HCT116 (cell line): ENCODE measurements around the gene SLC12A5. TPM values are rescaled to one million over a fixed set of nuclear protein-coding genes. Genes with fewer than 3 reads are reported as not detected.

Source experiments
- ATAC-seq: fragments of 200-7000 bp; cut with Tn5 transposase; 2 replicates; pipeline ENCODE4 v1.9.1; 2020; ENCODE audit warnings: mild to moderate bottlenecking, moderate library complexity
- BruUV-seq: library from RNA; stranded (reverse); fragments of 400-500 nt; replicated peaks from 2 replicates; lab custom pipeline; 2021; lab: Mats Ljungman, UMichigan
- CTCF ChIA-PET: fragments of 300-600 bp; sonication (Branson Sonifier 250); formaldehyde crosslinking; loops from one replicate; lab custom pipeline; 2021; ENCODE audit warnings: antibody characterized with exemption; lab: Charles Lee
- POLR2A ChIA-PET: fragments of 300-600, 350-600 bp; sonication (Branson Sonifier 250); formaldehyde crosslinking; loops from one replicate; lab custom pipeline; 2021; ENCODE audit warnings: antibody characterized with exemption; lab: Charles Lee
- RAD21 ChIA-PET, 2 experiments: fragments of 300-600 bp; sonication (Branson Sonifier 250); formaldehyde crosslinking; loops; one replicate each; lab custom pipeline; 2023; ENCODE audit warnings: low total read pairs in 2 of 2; ENCODE audit not compliant: uncharacterized antibody in 2 of 2, unreplicated experiment in 2 of 2, low non-redundant PET in 1 of 2; lab: Charles Lee
- DNase-seq: peaks from one replicate; pipeline ENCODE4 v3.0.0-alpha.2; 2010; ENCODE audit warnings: low read depth, low spot score
- H2AFZ ChIP-seq: fragments of 200-600 bp; shearing (Covaris generic), sonication (generic); 2 replicates; pipeline ENCODE4 v1.6.1; 2017; ENCODE audit warnings: low read depth, mixed run types, mixed read lengths, antibody characterized with exemption, low read length; ENCODE audit not compliant: poor library complexity, severe bottlenecking
- H3K27ac ChIP-seq: 2 replicates; pipeline ENCODE4 v1.5.1; 2012; ENCODE audit warnings: low read depth, low read length
- H3K27me3 ChIP-seq: fragments of 200-600 bp; sonication (generic); 2 replicates; pipeline ENCODE4 v1.6.1; 2016; ENCODE audit warnings: mixed run types, low read length, mixed read lengths; ENCODE audit not compliant: insufficient read depth
- H3K36me3 ChIP-seq, 2 experiments: fragments of 200-500 bp in 1 of 2; fragments of 200-600 bp in 1 of 2; sonication (Bioruptor generic) in 1 of 2; sonication (generic) in 1 of 2; 2 replicates each; pipeline versions ENCODE4 v1.5.1 to v1.6.1; 2014 to 2016; ENCODE audit warnings: low read length in 2 of 2, inconsistent platforms in 1 of 2, mixed read lengths in 1 of 2, mixed run types in 1 of 2; ENCODE audit not compliant: insufficient read depth in 2 of 2, control insufficient read depth in 1 of 2
- H3K4me1 ChIP-seq, 2 experiments: fragments of 200-600 bp in 1 of 2; sonication (generic) in 1 of 2; 2 replicates each; pipeline versions ENCODE4 v1.5.1 to v1.6.1; 2012 to 2017; ENCODE audit warnings: low read length in 2 of 2, inconsistent platforms in 1 of 2, mild to moderate bottlenecking in 1 of 2, mixed read lengths in 1 of 2, mixed run types in 1 of 2, moderate library complexity in 1 of 2; ENCODE audit not compliant: insufficient read depth in 2 of 2, control insufficient read depth in 1 of 2
- H3K4me2 ChIP-seq: fragments of 200-600 bp; sonication (generic); 2 replicates; pipeline ENCODE4 v1.6.1; 2017; ENCODE audit warnings: mixed run types, low read length, mixed read lengths
- H3K4me3 ChIP-seq, 2 experiments: fragments of 200-600 bp in 1 of 2; sonication (generic) in 1 of 2; replicated peaks in 1 of 2; 2 replicates each; pipeline ENCODE4 v1.5.1; 2011 to 2016; ENCODE audit warnings: low read length in 2 of 2, control low read depth in 1 of 2, low read depth in 1 of 2, mild to moderate bottlenecking in 1 of 2, mixed read lengths in 1 of 2, mixed run types in 1 of 2
- H3K79me2 ChIP-seq: fragments of 200-600 bp; sonication (generic); 2 replicates; pipeline ENCODE4 v1.6.1; 2017; ENCODE audit warnings: mild to moderate bottlenecking, mixed run types, low read length, moderate library complexity, mixed read lengths; ENCODE audit not compliant: insufficient read depth
- H3K9ac ChIP-seq: fragments of 200-600 bp; sonication (generic); 2 replicates; pipeline ENCODE4 v1.6.1; 2016; ENCODE audit warnings: low read length, mixed read lengths
- H3K9me2 ChIP-seq: fragments of 200-600 bp; sonication (generic), shearing (Covaris generic); 2 replicates; pipeline ENCODE4 v1.6.1; 2017; ENCODE audit warnings: mixed run types, mild to moderate bottlenecking, moderate library complexity; ENCODE audit not compliant: insufficient read depth
- H3K9me3 ChIP-seq, 2 experiments: fragments of 200-500 bp in 1 of 2; fragments of 200-600 bp in 1 of 2; sonication (Bioruptor generic) in 1 of 2; sonication (generic) in 1 of 2; 2 replicates each; pipeline ENCODE4 v1.6.1; 2014 to 2017; ENCODE audit warnings: low read length in 2 of 2, mixed read lengths in 2 of 2, inconsistent platforms in 1 of 2, low read depth in 1 of 2, mild to moderate bottlenecking in 1 of 2, mixed run types in 1 of 2, moderate library complexity in 1 of 2; ENCODE audit not compliant: control insufficient read depth in 1 of 2, insufficient read depth in 1 of 2
- H4K20me1 ChIP-seq: fragments of 200-600 bp; sonication (generic), shearing (Covaris generic); 2 replicates; pipeline ENCODE4 v1.6.1; 2017; ENCODE audit warnings: mixed run types, mild to moderate bottlenecking, moderate library complexity; ENCODE audit not compliant: insufficient read depth
- CBX3 ChIP-seq: IDR thresholded peaks from 2 replicates; pipeline ENCODE4 v1.6.1; 2012; ENCODE audit warnings: low read depth
- CEBPB ChIP-seq: IDR thresholded peaks from 2 replicates; pipeline ENCODE4 v1.6.1; 2012; ENCODE audit warnings: low read depth
- CTCF ChIP-seq, 3 experiments: fragments of 200-600 bp in 1 of 3; sonication (generic) in 1 of 3; IDR thresholded peaks in 2 of 3; conservative IDR thresholded peaks in 1 of 3; 2 replicates each; pipeline ENCODE4 v1.5.1; 2012 to 2017; ENCODE audit warnings: low read depth in 2 of 3, low read length in 2 of 3, antibody characterized with exemption in 1 of 3, borderline replicate concordance in 1 of 3, control low read depth in 1 of 3, mild to moderate bottlenecking in 1 of 3, mixed read lengths in 1 of 3, mixed run types in 1 of 3, moderate library complexity in 1 of 3; ENCODE audit not compliant: insufficient read depth in 1 of 3
- EGR1 ChIP-seq: IDR thresholded peaks from 2 replicates; pipeline ENCODE4 v1.6.1; 2012; ENCODE audit warnings: low read depth
- ELF1 ChIP-seq: IDR thresholded peaks from 2 replicates; pipeline ENCODE4 v1.6.1; 2012; ENCODE audit warnings: low read depth, borderline replicate concordance
- EZH2 ChIP-seq: fragments of 200-600 bp; sonication (generic); IDR thresholded peaks from 2 replicates; pipeline ENCODE4 v1.6.1; 2017; ENCODE audit warnings: antibody characterized with exemption, mixed run types
- EZH2phosphoT487 ChIP-seq: fragments of 200-600 bp; IDR thresholded peaks from 2 replicates; pipeline ENCODE4 v1.6.1; 2018; ENCODE audit warnings: antibody characterized with exemption, borderline replicate concordance
- JUND ChIP-seq: IDR thresholded peaks from 2 replicates; pipeline ENCODE4 v1.6.1; 2012
- MAX ChIP-seq: IDR thresholded peaks from 2 replicates; pipeline ENCODE4 v1.6.1; 2012
- RAD21 ChIP-seq: IDR thresholded peaks from 2 replicates; pipeline ENCODE4 v1.6.1; 2012; ENCODE audit warnings: low read depth, mild to moderate bottlenecking
- REST ChIP-seq: IDR thresholded peaks from 2 replicates; pipeline ENCODE4 v1.6.1; 2012; ENCODE audit warnings: low read depth
- SP1 ChIP-seq: IDR thresholded peaks from 2 replicates; pipeline ENCODE4 v1.6.1; 2012; ENCODE audit warnings: low read depth
- YY1 ChIP-seq: IDR thresholded peaks from 2 replicates; pipeline ENCODE4 v1.6.1; 2011; ENCODE audit warnings: low read length, low read depth, moderate library complexity, mild to moderate bottlenecking; ENCODE audit not compliant: insufficient replicate concordance; ENCODE audit errors: extremely low read depth
- ZFX ChIP-seq: fragments of 450-650 bp; IDR thresholded peaks from 2 replicates; pipeline ENCODE4 v1.6.1; 2017
- ZNF274 ChIP-seq: fragments of 200-500 bp; sonication (Bioruptor generic); IDR thresholded peaks from 2 replicates; pipeline ENCODE4 v1.6.1; 2014; ENCODE audit warnings: mild to moderate bottlenecking, low read depth, low read length, inconsistent platforms
- intact Hi-C: fragments of 100-400 bp; cut with micrococcal nuclease; formaldehyde crosslinking; loops from 2 replicates; pipeline ENCODE4 v1.10.0; 2022
- total RNA-seq: library from RNA; stranded (reverse); gene quantifications from one replicate; pipeline ENCODE4 v1.2.1, GENCODE V29; 2021; ENCODE audit not compliant: unreplicated experiment

Gene SLC12A5
- total RNA-seq, 1 experiment from 2014 or later, result 1.9 TPM

DNA sequence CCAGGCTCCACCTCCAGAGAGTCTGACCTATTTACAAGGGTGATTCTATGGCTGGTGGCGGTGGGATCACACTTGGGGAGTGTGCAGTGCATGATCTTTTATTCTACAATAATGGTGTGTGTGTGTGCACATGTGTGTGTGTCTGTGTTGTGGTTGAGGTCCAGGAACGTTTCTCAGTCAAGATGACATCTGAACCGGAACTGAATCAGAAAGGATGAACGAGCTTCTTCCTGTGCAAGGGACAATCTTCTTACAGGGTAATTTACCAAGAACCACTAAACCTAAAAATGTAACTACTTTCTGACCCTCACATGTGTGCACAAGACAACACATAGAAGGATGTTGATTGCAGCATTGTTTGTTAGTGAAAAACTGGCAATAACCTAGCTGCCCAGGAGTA is 11.7 kb upstream of the SLC12A5 start:
- H3K27me3 ChIP-seq, result no peaks in the 10 kb centered on the region
- DNase-seq, result no peak
- CTCF ChIA-PET, result no interaction called here
- BruUV-seq, result no TSS peak
- TF ChIP-seq EGR1 (no peak), MAX (no peak), REST (no peak), ELF1 (no peak), EZH2 (no peak)
- TF ChIP-seq, all 23 proteins: peak for 0
- Histone ChIP-seq H4K20me1 (no peaks in the 10 kb centered on the region), H3K79me2 (no peaks in the 10 kb centered on the region), H3K27ac (no peak overlapping the region), H3K9me2 (no peaks in the 10 kb centered on the region), H3K9ac (no peak overlapping the region), H2AFZ (no peak overlapping the region), H3K36me3 (no peaks in the 10 kb centered on the region), H3K4me1 (peaks cover 6 to 27% of the 10 kb centered on the region in 2 experiments; a peak in 3 of 4 replicates), H3K4me3 (no peak overlapping the region), H3K9me3 (no peaks in the 10 kb centered on the region), H3K4me2 (no peak overlapping the region)
- ATAC-seq, result no peak
- intact Hi-C loops, result no loop called here
- POLR2A ChIA-PET, result no interaction called here
- RAD21 ChIA-PET, result no interaction called here

DNA sequence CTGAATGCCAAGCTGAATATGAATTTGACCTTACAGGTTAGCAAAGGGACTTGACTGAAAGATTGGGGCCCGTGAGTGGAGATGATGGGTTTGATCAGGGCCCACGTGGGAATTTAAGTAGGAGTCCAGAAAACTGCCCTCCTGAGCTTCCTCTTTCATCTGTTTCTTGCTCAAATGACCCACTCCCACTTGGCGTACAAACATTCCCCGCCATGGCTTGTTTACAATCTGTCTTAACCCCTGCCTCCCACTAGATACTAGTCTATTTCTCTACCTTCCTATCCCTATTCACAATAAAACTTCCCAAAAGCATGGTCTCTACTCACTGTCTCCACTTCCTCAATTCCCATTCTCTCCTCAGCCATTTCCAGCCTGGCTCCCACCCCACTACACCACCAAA is 10.9 kb upstream of the SLC12A5 start:
- peaks cover 6 to 32% of the 10 kb centered on the region in 2 experiments; a peak in 3 of 4 replicates for H3K4me1 ChIP-seq
- POLR2A ChIA-PET, result no interaction called here
- no peaks in the 10 kb centered on the region for H3K79me2 ChIP-seq
- H2AFZ ChIP-seq, result no peak overlapping the region
- no peaks in the 10 kb centered on the region for H3K9me2 ChIP-seq
- no peak overlapping the region for H3K9ac ChIP-seq
- no peak overlapping the region for H3K27ac ChIP-seq
- RAD21 ChIA-PET, result no interaction called here
- H3K4me3 ChIP-seq, result no peak overlapping the region
- H3K27me3 ChIP-seq, result peaks cover 2% of the 10 kb centered on the region; the same call in 1 of the 2 replicates
- no peaks in the 10 kb centered on the region for H3K36me3 ChIP-seq
- no peak overlapping the region for H3K4me2 ChIP-seq
- H3K9me3 ChIP-seq, result no peaks in the 10 kb centered on the region
- CTCF ChIA-PET, result interaction anchor here (0.9 kb wide), 1 partner anchor 48 kb away, joined by 3 read pairs; no protein-coding TSS in a partner anchor
- H4K20me1 ChIP-seq, result no peaks in the 10 kb centered on the region
- DNase-seq (no peak), ATAC-seq (no peak)
- intact Hi-C loops, result no loop called here
- no TSS peak for BruUV-seq
- TF ChIP-seq SP1 (no peak), CTCF (IDR thresholded peaks at IDR 0.05 in 2 of 3, conservative IDR thresholded peaks at IDR 0.05 in 1 of 3; ENCODE audit: borderline replicate concordance in 1 of 3, insufficient read depth in 1 of 3, low read depth in 2 of 3, low read length in 2 of 3) (no peak), MAX (no peak), EZH2phosphoT487 (no peak), ZNF274 (no peak), JUND (no peak), EGR1 (no peak), CEBPB (no peak), YY1 (no peak), CBX3 (no peak), ZFX (no peak), RAD21 (no peak)
